SU-DHL-6 (cell line): ENCODE data around the gene RNFT2.

Experiments used
- H2AFZ ChIP-seq: fragments of 200-600 bp; sonication (generic); 2 replicates; pipeline ENCODE4 v1.6.1; 2014; ENCODE audit warnings: low read depth, mild to moderate bottlenecking, moderate library complexity, mixed read lengths, antibody characterized with exemption, low read length; ENCODE audit not compliant: severe bottlenecking
- H3F3A ChIP-seq: fragments of 200-600 bp; shearing (Covaris generic); 2 replicates; pipeline ENCODE4 v1.6.0; 2016; ENCODE audit warnings: antibody characterized with exemption, mild to moderate bottlenecking; ENCODE audit not compliant: insufficient read depth
- H3K27ac ChIP-seq: fragments of 200-600 bp; sonication (generic); 2 replicates; pipeline ENCODE4 v1.5.1; 2016; ENCODE audit warnings: low read depth, mild to moderate bottlenecking, low read length, moderate library complexity, mixed read lengths
- H3K27me3 ChIP-seq: fragments of 200-600 bp; sonication (generic), shearing (Covaris generic); 2 replicates; pipeline ENCODE4 v1.6.0; 2014; ENCODE audit warnings: mild to moderate bottlenecking, low read length
- H3K36me3 ChIP-seq: fragments of 200-600 bp; sonication (generic); 2 replicates; pipeline ENCODE4 v1.6.1; 2014; ENCODE audit warnings: mild to moderate bottlenecking, low read length, mixed read lengths
- H3K4me2 ChIP-seq: fragments of 300-600, 200-600 bp; shearing (Covaris generic), sonication (generic); 2 replicates; pipeline ENCODE4 v1.6.0; 2014; ENCODE audit warnings: low read length, low read depth, mild to moderate bottlenecking; ENCODE audit not compliant: poor library complexity, severe bottlenecking
- H3K4me3 ChIP-seq: fragments of 200-600 bp; sonication (generic); 2 replicates; pipeline ENCODE4 v1.5.1; 2014; ENCODE audit warnings: antibody characterized with exemption, low read length, mild to moderate bottlenecking, mixed read lengths; ENCODE audit not compliant: insufficient read depth, poor library complexity, severe bottlenecking
- H3K79me2 ChIP-seq: fragments of 200-600 bp; sonication (generic); 2 replicates; pipeline ENCODE4 v1.6.1; 2014; ENCODE audit warnings: mild to moderate bottlenecking, low read length, moderate library complexity; ENCODE audit not compliant: insufficient read depth
- H3K9ac ChIP-seq: fragments of 200-600 bp; sonication (generic); 2 replicates; pipeline ENCODE4 v1.7.0; 2014; ENCODE audit warnings: mild to moderate bottlenecking, low read length
- H3K9me2 ChIP-seq: fragments of 200-600 bp; sonication (generic); replicated peaks from 2 replicates; pipeline ENCODE4 v1.6.1; 2014; ENCODE audit warnings: low read length; ENCODE audit not compliant: insufficient read depth
- H3K9me3 ChIP-seq: fragments of 200-600 bp; sonication (generic); 2 replicates; pipeline ENCODE4 v1.6.1; 2014; ENCODE audit warnings: low read length, mixed read lengths; ENCODE audit not compliant: insufficient read depth
- H4K20me1 ChIP-seq: fragments of 200-600 bp; sonication (generic); 2 replicates; pipeline ENCODE4 v1.6.1; 2014; ENCODE audit warnings: low read depth, mild to moderate bottlenecking, antibody characterized with exemption, low read length, moderate library complexity, mixed read lengths
- CTCF ChIP-seq: fragments of 200-600 bp; sonication (generic); IDR thresholded peaks from one replicate; pipeline ENCODE4 v1.5.1; 2017; ENCODE audit warnings: antibody characterized with exemption, mild to moderate bottlenecking, low read length, moderate library complexity; ENCODE audit not compliant: insufficient read depth, poor library complexity, severe bottlenecking
- EZH2phosphoT487 ChIP-seq: fragments of 200-600 bp; sonication (generic), shearing (Covaris generic); conservative IDR thresholded peaks from 2 replicates; pipeline ENCODE4 v1.6.1; 2018; ENCODE audit warnings: mild to moderate bottlenecking, antibody characterized with exemption, low read length, moderate library complexity, mixed read lengths

RNFT2 gene

GRCh38 chr12:116691205-116691604 lies 46.9 kb upstream of the RNFT2 start:
- H3K79me2 ChIP-seq, result no peaks in the 10 kb centered on the region
- H3K27me3 ChIP-seq, result no peaks in the 10 kb centered on the region
- H3F3A ChIP-seq, result no peaks in the 10 kb centered on the region
- no peaks in the 10 kb centered on the region for H4K20me1 ChIP-seq
- H3K36me3 ChIP-seq, result no peaks in the 10 kb centered on the region
- H3K9ac ChIP-seq, result no peak overlapping the region
- TF ChIP-seq CTCF (no peak), EZH2phosphoT487 (no peak)
- no peak overlapping the region for H3K4me2 ChIP-seq
- no peaks in the 10 kb centered on the region for H3K9me3 ChIP-seq
- no peak overlapping the region for H3K27ac ChIP-seq
- no peaks in the 10 kb centered on the region for H3K9me2 ChIP-seq
- no peak overlapping the region for H2AFZ ChIP-seq
- H3K4me3 ChIP-seq, result no peak overlapping the region

- Histone ChIP-seq H3K9me3 (no peaks in the 10 kb centered on the region), H3K4me3 (no peak overlapping the region), H3F3A (no peaks in the 10 kb centered on the region), H3K27ac (no peak overlapping the region), H3K9ac (no peak overlapping the region), H3K4me2 (no peak overlapping the region), H2AFZ (no peak overlapping the region), H3K79me2 (no peaks in the 10 kb centered on the region), H3K27me3 (no peaks in the 10 kb centered on the region), H3K9me2 (no peaks in the 10 kb centered on the region), H3K36me3 (no peaks in the 10 kb centered on the region), H4K20me1 (no peaks in the 10 kb centered on the region)
- TF ChIP-seq CTCF (no peak), EZH2phosphoT487 (no peak)
Measured at GRCh38 chr12:116691636-116692035, 46.5 kb upstream of the RNFT2 start.

GRCh38 chr12:116692605-116693004 lies 45.5 kb upstream of the RNFT2 start:
- H3K9ac ChIP-seq, result no peak overlapping the region
- H3K27ac ChIP-seq, result no peak overlapping the region
- peak overlapping the region; percentile 26 for H3K4me2 ChIP-seq

More at GRCh38 chr12:116692605-116693004, 45.5 kb upstream of the RNFT2 start:
- no peak for TF ChIP-seq CTCF
- TF ChIP-seq EZH2phosphoT487, result no peak
- H3K27me3 ChIP-seq, result no peaks in the 10 kb centered on the region
- H2AFZ ChIP-seq, result no peak overlapping the region
- H4K20me1 ChIP-seq, result no peaks in the 10 kb centered on the region
- H3F3A ChIP-seq, result no peaks in the 10 kb centered on the region
- no peaks in the 10 kb centered on the region for H3K79me2 ChIP-seq
- H3K4me3 ChIP-seq, result no peak overlapping the region
- H3K36me3 ChIP-seq, result no peaks in the 10 kb centered on the region
- H3K9me2 ChIP-seq, result no peaks in the 10 kb centered on the region
- no peaks in the 10 kb centered on the region for H3K9me3 ChIP-seq
